ENCODE results near the gene ISG15.

The ISG15 gene

DNA sequence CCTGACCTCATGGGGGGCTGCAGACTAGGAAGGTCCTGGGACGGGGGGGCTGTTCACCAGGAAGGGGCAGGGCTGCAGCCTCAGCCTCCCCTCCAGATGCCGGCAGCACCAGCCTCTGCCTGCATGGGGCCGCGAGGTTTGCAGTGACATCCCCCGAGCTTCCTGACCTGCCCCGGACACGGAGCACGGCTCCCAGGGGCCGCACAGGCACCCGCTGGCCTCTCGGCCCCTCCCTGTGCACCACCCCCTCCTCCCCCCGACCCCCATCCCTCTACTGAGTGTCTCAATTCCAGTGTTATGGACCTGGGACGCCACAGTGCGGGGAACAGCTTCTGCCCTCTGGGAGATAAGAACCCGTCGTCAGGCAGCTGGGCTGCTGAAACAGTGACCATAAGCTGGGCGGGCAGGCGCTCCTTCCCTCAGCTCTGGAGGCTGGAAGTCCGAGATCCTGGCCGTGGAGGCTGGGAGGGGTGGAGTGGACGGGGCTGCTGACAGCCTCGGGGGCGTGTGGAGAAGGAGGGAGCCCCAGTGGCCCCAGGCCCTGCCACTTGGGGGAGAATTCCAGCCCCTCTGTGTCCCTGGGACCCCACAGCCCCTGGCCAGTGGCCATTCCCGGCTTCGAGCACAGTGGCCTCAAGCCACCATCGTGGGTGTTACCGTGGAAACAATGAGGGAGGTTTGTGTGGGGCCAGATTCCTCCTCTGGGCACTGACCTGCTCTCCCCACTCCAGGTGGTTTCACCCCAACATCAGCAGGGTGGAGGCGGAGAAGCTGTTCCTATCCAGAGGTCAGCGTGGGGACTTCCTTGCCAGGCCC is 49.3 kb downstream of the ISG15 start:
- no peak for DNase-seq (ENCODE audit: extremely low read depth, low read depth)
- H3K4me3 ChIP-seq (replicated peaks; ENCODE audit: low read depth, low read length) = no peak overlapping the region
- TF ChIP-seq, protein P1, sequence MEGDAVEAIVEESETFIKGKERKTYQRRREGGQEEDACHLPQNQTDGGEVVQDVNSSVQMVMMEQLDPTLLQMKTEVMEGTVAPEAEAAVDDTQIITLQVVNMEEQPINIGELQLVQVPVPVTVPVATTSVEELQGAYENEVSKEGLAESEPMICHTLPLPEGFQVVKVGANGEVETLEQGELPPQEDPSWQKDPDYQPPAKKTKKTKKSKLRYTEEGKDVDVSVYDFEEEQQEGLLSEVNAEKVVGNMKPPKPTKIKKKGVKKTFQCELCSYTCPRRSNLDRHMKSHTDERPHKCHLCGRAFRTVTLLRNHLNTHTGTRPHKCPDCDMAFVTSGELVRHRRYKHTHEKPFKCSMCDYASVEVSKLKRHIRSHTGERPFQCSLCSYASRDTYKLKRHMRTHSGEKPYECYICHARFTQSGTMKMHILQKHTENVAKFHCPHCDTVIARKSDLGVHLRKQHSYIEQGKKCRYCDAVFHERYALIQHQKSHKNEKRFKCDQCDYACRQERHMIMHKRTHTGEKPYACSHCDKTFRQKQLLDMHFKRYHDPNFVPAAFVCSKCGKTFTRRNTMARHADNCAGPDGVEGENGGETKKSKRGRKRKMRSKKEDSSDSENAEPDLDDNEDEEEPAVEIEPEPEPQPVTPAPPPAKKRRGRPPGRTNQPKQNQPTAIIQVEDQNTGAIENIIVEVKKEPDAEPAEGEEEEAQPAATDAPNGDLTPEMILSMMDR (IDR thresholded peaks at IDR 0.05; ENCODE audit: low read depth, low read length, missing control alignments) = no peak

DNA sequence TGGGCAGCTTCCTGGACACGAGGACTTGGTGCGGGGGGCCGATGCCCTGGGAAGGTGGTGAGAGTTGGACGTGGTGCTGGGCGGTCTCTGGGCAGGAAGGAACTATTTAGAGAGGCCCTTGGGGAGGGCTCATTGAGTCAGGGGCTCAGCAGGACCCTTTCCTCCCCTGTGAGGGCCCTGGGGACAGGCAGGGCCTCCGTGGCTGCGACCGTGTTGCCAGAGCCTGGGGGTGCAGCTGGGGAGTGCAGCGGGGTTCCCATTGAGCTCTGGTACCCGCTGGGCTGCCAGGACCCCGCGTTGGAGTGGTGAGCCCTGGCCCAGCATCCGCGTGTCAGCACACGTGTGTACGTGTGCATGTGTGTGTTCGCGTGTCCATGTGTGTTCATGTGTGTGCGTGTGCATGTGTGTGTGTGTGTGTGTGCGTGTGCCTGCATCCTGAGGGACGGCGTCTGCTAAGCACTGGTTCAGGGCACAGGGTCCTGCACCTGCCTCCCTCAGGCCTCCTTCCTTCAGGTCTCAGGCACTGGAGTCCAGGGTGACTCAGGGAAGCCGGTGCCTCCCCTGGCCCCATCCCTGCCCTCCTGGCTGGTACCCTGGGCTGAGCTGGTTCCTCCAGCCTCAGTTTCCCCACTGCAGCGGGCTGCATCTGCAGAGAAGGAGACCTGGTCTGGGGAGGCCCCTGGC is 50.1 kb downstream of the ISG15 start:
- H3K4me3 ChIP-seq (replicated peaks; ENCODE audit: low read depth, low read length) = no peak overlapping the region
- DNase-seq (ENCODE audit: extremely low read depth, low read depth) = no peak
- TF ChIP-seq, protein P1 (IDR thresholded peaks at IDR 0.05; ENCODE audit: low read depth, low read length, missing control alignments) = no peak
